ENCODE measurements around the gene CXXC5.

- no peak for TF ChIP-seq POLR2A (IDR thresholded peaks at IDR 0.05)
- TF ChIP-seq CTCF (IDR thresholded peaks at IDR 0.05) = no peak
Observed at GRCh38 chr5:139653616-139654015, 5.5 kb downstream of the CXXC5 start.

All from right lobe of liver (tissue), 4 donors.